Eye (tissue), 1 donor: Measurements from ENCODE around the gene SLC38A11.
"Not testable (repeated sequence)": the region's sequence is repeated elsewhere in the genome, so short reads cannot be mapped to it uniquely, and the experiment has no call there.

Experiments
- DNase-seq: peaks from one replicate; pipeline ENCODE4 v3.0.0-alpha.2; 2015

SLC38A11 gene

DNA sequence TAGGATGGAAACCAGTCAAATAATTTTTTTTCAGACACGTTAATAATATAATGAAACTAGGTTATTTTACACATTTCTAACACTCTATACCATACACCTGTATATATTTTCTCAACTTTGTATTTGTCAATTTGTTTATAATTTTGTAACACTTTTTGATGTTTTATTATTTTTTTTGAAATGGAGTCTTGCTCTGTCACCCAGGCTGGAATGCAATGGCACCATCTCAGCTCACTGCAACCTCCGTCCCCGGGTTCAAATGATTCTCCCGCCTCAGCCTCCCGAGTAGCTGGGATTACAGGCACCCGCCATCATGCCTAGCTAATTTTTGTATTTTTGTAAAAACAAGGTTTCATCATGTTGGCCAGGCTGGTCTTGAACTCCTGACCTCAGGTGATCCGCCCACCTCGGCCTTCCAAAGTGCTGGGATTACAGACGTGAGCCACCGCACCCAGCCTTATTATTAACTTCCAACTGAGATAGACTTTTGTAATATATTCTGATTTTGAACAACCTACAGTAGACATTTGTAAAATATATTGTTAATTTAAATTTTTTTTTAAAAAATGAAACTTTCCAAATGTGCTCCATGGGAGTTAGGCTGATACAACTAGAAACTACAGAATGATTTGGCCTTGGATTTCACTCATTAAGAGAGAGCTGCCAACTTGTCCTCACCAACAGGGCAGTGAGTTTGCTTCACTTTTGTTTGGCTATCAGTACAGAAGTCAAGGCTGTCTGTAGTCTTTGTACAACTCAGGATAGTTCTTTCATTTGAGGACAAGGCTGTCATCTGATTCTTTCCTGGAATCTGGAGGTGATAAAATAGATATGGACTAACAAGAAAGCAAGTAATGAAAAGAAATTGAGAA lies 79.8 kb downstream of the SLC38A11 start:
- DNase-seq, result no peak

DNA sequence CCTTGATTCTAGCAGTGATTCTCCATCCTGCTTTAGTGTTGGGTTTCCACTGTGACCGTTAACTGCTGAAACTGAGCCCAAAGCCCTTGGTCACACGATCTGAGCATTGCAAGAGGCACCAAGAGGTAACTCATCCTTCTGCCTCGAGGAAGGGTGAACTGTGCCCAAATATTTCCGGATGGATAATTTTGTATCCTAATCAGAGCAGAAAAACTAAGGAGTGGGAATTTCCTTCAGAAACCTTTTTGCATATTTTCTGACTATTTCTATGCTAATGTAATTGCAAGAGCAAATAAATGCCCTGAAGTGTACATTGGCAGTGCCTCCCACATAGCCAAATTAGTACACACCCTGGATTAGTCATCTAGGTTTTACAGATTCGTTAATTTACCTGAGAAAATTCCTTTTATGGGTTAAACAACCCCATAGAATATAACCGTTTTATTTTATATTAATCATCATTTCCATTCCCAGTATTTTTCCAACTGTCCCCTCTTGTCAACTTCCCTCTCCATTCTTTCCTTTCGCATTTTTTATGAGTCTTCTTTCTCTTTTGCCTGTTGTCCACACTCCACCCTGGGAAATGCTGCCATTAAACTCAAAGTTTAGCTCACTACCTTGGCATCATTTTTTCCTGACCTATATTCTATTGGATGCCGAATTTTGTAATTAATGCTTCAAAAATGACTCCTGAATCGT lies 82.0 kb downstream of the SLC38A11 start:
- no peak for DNase-seq

DNA sequence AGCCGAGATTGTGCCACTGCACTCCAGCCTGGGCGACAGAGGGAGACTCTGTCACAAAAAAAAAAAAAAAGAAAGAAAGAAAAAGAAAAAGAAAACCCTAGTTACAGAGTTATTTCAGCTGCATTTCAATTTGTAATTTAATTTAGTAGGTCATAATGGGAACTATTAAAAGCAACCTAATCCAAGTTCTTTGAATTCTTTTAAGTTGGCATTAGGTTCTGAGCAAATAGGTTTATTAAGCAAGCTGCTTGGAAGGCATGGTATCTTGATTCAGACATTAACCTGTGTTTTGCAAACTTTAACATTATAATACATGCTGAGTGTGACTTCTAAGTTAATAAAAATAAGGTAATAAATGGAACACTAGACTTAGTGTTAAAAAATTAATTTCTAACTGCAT lies 83.9 kb downstream of the SLC38A11 start:
- no peak for DNase-seq

DNA sequence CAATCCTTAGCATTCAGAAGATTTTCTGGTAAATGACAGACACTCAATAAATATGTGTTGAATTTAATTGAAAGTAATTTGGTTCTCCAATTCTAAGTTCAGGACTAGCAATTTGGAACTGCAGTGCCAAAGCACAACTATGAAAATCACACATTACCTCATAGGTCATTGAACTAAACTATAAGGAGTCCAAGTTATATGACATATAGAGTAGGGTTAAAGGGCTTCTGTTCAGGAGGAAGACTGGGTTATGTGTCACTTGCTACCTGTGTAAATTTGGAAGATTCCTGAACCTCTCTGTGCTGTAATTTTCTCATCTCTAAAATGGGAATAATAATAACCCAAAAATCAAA lies 85.9 kb downstream of the SLC38A11 start:
- DNase-seq, result no peak

DNA sequence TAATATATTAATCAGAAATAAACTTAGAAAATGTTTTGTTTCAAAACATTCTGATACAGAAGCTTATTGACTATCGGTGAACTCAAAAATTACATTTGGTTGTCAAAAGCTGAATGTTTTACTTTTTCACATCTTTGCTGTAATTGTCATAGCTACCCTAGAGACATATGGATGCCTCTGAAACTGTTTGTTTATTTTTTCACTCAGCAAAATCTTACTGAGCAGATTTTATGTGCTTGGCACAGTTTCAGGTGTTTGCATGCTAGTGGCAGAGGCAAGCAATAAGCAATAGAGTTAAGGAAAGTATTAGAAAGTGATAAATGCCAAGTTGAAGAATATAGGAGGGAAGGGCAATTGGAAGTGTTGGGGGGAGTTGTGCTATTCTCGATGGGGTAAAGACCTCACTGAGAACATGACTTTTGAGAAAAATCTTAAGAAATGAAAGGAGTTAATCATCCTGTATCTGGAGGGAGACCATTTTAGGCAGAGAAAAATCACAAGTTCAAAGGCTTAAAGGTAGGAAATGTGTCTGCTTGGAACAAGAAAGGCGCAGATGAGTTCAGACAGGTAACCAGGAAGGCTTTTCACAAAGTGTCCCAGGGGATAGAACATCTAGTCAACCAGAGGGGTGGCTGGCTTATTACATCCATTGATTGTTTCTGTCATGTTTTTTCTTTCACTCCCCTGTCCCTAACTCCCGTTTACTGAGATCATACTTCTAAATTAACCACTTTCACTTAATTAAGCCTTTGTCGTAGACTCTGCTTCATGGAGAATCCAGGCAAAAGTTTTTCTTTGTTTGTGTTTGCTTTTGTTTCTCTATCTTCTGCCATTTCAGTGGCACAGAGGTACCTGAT lies 86.5 kb downstream of the SLC38A11 start:
- DNase-seq, result peak; percentile 13

DNA sequence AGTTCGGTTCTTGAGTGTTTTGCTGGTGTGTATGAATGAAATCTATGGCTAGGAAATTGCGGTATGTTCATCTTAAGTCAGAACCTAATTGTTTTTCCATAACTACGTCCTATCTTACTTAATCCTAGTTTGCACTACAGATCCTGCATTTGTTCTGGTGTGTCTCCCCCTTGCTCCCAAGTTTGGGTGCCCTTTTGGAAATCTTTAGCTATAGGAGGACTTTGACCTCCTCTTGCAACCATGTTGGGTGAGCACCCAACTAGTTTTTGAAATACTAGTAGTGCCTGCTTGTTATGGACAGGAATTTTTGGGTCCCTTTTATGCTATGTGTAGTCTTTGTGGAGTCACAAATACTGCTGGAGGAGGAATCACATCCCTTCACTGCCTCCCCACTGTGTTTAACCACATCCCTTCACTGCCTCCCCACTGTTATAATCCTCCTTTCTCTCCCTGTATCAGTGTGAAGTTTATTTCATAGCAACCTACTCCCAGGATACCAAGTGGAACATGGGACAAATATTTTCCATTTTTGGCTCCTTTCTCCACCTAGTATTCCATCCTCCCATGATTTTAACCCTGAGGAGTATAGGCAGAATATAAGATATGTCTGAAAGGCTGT lies 87.4 kb downstream of the SLC38A11 start:
- DNase-seq, result no peak

DNA sequence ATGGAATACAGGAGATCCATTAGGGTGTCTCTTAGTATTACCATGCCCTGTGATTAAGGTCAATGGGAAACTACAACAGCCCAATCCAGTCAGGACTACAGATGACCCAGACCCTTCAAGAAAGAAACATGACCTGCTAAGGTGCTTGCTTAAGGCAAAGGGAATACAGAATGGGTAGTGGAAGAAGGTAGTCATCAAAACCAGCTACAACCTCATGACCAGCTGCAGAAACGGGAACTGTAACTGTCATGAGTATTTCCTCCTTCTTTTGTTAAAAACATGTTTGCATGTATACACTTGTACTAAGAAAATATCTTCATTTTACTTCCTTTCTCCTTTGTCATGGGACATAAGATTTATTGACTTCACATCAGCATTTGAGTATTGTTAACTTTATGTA lies 88.9 kb downstream of the SLC38A11 start:
- not testable (repeated sequence) for DNase-seq

DNA sequence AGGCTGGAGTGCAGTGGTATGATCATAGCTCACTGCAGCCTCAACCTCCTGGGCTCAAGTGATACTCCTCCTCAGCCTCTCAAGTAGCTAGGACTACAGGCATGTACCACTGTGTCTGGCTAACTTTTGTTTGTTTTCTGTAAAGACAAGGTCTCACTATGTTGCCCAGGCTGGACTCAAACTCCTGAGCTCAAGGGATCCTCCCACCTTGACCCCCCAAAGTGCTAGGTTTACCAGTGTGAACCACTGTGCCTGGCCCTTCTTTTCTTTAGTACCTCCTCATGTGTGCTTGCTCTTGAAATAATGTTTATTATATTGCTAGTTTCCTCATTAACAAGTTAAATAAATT lies 94.7 kb downstream of the SLC38A11 start:
- DNase-seq, result no peak

DNA sequence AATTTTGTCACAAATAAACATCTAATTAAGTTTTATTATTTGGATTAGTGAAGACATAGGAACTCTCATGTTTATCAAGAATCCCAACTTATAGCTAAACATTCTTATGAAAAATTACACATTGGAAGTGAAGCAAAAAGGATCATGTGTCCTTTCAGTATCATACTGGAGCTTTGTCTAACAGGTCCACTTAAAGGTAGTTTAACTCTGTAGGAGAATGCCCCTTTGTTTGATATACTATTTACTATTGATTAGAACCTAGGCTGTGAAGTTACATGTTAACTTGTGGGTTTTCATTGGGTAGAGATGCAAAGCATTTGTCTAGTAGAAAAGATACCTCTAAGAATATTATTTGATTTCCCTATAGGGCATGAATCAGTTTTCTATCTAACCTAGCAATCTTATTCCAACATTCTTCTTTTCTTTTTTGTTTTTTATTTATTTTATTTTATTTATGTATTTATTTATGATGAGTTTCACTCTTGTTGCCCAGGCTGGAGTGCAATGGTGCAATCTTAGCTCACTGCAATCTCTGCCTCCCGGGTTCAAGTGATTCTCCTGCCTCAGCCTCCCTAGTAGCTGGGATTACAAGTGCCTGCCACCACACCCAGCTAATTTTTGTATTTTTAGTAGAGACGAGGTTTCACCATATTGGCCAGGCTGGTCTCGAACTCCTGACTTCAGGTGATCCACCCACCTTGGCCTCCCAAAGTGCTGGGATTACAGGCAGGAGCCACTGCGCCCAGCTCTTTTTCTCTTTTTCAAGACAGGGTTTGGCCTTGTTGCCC lies 95.2 kb downstream of the SLC38A11 start:
- DNase-seq, result not testable (repeated sequence)

DNA sequence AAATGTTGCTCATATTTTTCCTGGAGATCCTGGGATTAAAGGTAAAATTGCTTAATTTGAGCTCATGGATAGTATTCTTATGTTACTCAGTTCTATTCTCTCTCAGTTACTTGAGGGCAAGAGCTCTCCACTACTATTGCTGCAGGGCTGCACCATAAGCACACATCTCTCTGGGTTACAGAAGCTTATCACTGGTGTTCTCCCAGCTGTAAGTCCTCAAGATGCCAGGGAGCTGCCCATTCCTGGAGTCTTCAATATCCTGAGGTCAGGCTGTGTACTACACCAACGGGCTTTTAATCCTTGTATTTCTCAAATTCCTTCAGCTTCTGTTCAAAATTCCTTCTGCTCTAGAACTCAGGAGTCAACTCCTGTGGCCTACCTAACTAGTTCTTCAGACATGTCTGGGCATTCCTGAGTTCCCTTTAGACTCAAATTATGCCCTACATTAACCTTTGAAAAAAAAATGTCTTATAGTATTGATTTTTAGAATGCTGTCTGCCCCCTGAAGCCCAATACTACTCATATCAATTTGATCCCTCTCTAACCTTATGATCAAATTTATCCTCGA lies 96.0 kb downstream of the SLC38A11 start:
- DNase-seq, result no peak

DNA sequence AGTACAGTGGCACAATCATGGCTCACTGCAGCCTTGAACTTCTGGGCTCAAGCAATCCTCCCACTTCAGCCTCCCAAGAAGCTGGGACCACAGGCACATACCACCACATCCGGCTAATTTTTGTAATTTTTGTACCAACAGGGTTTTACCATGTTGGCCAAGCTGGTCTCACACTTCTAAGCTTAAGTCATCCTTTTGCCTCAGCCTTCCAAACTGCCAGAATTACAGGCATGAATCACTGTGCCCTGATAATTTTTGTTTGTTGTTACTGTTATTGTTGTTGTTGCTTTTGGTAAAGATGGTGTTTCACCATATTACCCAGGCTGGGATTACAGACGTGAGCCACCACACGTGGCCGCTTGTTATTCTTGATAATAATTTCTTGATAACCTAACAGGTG lies 103.2 kb downstream of the SLC38A11 start:
- no peak for DNase-seq

DNA sequence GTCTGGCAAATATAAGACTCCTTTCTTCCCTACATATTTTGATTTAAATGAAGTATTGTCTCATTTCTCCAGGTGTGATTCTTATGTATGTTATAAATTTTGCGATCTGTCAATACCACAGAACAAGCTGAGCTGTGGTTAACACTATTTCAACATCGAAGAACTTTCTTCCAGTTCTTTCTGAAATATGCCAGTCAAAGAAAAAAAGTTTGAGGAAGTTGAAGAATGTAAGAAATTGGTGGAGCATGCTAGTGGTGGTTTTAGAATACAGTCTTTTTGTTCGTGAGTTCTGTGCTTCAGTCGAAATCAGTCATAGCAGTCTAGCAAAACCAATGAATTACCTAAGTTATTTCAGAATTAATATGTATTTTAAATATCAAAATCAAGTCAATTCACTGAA lies 105.1 kb downstream of the SLC38A11 start:
- DNase-seq, result no peak

DNA sequence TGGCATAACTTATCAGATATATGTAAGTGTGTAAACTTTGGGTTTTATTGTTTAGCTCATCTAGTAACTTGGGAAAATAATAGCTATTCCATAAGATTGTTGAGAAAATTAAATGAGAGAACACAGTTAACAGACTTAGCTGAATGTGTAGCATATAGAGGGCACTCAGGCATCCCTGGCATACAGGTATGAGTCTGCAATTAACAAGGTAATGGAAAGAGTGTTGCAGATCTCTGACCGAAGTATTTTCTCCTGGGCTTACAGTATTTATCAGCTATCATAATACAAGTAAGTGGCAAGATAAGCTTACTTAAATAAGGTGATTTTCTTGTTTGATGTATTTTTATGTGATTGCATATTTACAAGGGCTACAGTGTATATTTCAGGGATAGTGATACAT lies 105.8 kb downstream of the SLC38A11 start:
- DNase-seq, result no peak

DNA sequence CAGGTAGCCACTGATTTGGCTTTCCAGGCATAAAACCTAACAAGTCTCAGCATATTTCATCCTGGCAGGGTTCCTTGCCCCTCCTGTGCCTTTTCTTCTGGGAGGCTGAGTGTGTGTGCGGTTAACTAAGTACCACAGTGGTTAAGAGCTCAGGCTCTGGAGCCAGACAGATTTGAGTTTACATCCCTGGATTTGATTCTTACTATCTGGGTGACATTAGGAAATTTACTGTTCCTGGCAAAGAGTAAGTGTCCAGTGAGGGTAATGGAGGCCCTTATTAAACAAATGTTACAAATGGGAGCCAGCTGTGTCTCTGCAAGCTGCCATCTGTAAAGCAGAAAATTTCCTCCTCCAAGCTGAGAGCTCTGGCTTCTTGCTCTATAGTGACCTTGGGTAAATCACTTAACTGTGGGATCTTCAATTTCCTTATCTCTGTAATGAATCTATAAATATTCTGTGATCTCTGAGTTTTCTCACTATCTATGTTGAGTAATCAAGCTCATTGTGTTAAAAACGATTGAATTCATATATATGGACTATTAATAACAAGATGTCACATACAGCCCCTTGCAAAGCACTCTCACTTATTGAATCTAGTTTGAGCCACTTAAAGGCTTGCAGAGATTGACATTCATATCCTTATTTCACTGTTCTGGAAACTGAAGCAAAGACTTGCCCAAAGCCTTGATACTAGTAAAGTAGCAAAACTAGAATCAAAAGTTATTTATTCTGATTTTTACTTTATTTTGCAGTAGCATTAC lies 107.2 kb downstream of the SLC38A11 start:
- peak; percentile 23 for DNase-seq

DNA sequence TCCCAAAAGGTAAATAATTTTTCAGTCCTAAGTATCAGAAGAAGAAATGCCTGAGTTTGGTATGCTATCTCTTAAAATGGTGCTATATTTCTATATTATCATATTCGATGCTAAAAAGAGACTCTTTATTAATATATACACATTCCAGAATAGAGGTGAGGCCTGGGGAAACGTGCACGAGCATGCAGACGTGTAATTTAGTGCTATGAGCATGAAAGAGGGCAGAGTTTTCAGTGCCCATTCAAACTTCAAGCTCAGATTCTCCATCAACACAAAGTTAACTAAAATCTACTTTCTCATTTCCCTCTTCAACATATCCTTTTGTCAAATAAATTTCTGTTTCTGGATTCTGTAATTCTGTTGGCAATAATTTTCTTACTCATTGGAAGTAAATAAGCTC lies 108.0 kb downstream of the SLC38A11 start:
- DNase-seq, result no peak

DNA sequence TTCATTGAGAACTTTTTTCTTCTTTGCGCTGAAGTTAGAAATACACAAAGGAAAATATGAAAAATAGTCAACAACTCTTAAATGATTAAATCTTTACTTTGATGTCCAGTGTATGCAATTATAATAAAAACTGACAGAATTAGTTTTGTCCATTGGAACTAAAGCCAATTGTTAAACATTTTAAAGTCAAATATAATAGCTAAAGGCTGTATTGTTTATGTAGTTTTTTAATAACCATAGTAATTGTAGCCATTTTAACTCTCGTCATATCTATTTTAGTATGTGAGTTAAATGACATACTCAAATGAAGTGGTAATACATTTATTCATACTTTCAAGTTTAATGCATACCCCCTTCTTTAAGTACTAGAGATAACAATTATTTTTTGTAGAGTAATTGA lies 109.0 kb downstream of the SLC38A11 start:
- DNase-seq, result no peak
